ENCODE data around the gene G3BP1. TPM values are rescaled to one million over a fixed set of nuclear protein-coding genes. Genes with fewer than 3 reads are reported as not detected.
"Not testable (repeated sequence)": the region's sequence is repeated elsewhere in the genome, so short reads cannot be mapped to it uniquely, and the experiment has no call there.

G3BP1 gene
- total RNA-seq, 1 donor from 2014 or later = 211 TPM

DNA sequence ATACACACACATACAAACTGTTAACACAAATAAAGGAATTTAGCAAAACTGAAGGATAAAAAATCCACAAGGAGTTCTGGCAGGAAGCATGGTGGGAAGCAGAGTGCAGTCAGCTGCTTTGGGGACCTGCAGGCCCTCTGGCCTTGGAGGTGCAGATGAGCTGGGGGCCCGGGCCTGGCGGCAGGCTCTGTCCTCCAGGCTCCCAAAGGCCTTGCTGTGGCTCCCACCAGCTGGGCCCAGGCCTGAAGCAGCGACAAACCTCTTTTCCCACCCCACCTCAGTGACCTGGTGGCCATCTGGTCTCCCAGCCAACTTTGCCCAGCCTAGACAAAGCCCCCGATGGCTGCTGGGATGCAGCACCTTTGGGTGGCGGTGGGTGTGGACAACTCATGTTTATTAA lies 85.1 kb downstream of the G3BP1 start:
- H3K36me3 Mint-ChIP-seq = no peaks in the 10 kb centered on the region
- TF ChIP-seq, protein P1, sequence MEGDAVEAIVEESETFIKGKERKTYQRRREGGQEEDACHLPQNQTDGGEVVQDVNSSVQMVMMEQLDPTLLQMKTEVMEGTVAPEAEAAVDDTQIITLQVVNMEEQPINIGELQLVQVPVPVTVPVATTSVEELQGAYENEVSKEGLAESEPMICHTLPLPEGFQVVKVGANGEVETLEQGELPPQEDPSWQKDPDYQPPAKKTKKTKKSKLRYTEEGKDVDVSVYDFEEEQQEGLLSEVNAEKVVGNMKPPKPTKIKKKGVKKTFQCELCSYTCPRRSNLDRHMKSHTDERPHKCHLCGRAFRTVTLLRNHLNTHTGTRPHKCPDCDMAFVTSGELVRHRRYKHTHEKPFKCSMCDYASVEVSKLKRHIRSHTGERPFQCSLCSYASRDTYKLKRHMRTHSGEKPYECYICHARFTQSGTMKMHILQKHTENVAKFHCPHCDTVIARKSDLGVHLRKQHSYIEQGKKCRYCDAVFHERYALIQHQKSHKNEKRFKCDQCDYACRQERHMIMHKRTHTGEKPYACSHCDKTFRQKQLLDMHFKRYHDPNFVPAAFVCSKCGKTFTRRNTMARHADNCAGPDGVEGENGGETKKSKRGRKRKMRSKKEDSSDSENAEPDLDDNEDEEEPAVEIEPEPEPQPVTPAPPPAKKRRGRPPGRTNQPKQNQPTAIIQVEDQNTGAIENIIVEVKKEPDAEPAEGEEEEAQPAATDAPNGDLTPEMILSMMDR (IDR thresholded peaks at IDR 0.05; ENCODE audit: unreplicated experiment) = no peak
- H3K27ac Mint-ChIP-seq = no peak overlapping the region
- no peak overlapping the region for H3K4me3 Mint-ChIP-seq
- H3K27me3 Mint-ChIP-seq (ENCODE audit: low read depth) = no peaks in the 10 kb centered on the region
- H3K4me1 Mint-ChIP-seq = no peaks in the 10 kb centered on the region
- H3K9me3 Mint-ChIP-seq = no peaks in the 10 kb centered on the region
- DNase-seq (ENCODE audit: low spot score in 2 of 2, unreplicated experiment in 2 of 2) = no peak

DNA sequence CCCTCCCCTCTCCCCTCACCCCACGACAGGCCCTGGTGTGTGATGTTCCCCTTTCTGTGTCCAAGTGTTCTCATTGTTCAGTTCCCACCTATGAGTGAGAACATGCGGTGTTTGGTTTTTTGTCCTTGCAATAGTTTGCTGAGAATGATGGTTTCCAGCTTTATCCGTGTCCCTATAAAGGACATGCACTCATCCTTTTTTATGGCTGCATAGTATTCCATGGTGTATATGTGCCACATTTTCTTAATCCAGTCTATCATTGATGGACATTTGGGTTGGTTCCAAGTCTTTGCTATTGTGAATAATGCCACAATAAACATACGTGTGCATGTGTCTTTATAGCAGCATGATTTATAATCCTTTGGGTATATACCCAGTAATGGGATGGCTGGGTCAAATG lies 89.1 kb downstream of the G3BP1 start:
- not testable (repeated sequence) for H3K27ac Mint-ChIP-seq; H3K27me3 Mint-ChIP-seq (ENCODE audit: low read depth); H3K36me3 Mint-ChIP-seq; H3K4me1 Mint-ChIP-seq; H3K4me3 Mint-ChIP-seq; H3K9me3 Mint-ChIP-seq; DNase-seq (ENCODE audit: low spot score in 2 of 2, unreplicated experiment in 2 of 2)

Other genes with a start within 250 kb of the G3BP1 start
- gene FAT2, start 180.6 kb upstream of the G3BP1 start, total RNA-seq = 2.5 to 2.8 TPM (median 2.8 TPM) in 3 replicates
- 2,843 to 2,896 TPM (median 2,890 TPM) in 3 replicates for gene SPARC, start 85.0 kb upstream of the G3BP1 start, total RNA-seq
- 92.6 to 101 TPM (median 97.1 TPM) in 3 replicates for gene ATOX1, start 13.3 kb upstream of the G3BP1 start, total RNA-seq
- gene GLRA1, start 152.9 kb downstream of the G3BP1 start, total RNA-seq = not detected in 3 replicates

Measured in mesothelial cell of epicardium (in vitro differentiated cells).